Kidney epithelial cell (primary cell): ENCODE data around the gene LRTM2. TPM values are rescaled to one million over a fixed set of nuclear protein-coding genes. Genes with fewer than 3 reads are reported as not detected.

Experiments
- DNase-seq: peaks from one replicate; pipeline ENCODE4 v3.0.0-alpha.2; 2010; ENCODE audit warnings: low read depth
- H3K27me3 ChIP-seq: 2 replicates; pipeline ENCODE4 v1.6.0; 2011; ENCODE audit warnings: low read length; ENCODE audit not compliant: control insufficient read depth, insufficient read depth
- H3K36me3 ChIP-seq: 2 replicates; pipeline ENCODE4 v1.5.1; 2011; ENCODE audit warnings: low read length; ENCODE audit not compliant: control insufficient read depth, insufficient read depth
- H3K4me3 ChIP-seq: 2 replicates; pipeline ENCODE4 v1.5.1; 2011; ENCODE audit warnings: low read depth, mild to moderate bottlenecking, control low read depth, low read length
- CTCF ChIP-seq: IDR thresholded peaks from 2 replicates; pipeline ENCODE4 v1.5.1; 2011; ENCODE audit warnings: mild to moderate bottlenecking, moderate library complexity, low read length, control low read depth, inconsistent platforms; ENCODE audit not compliant: insufficient read depth, poor library complexity, severe bottlenecking
- total RNA-seq: library from RNA; depleted of rRNA; stranded (reverse); fragments of >200 nt; gene quantifications from 2 replicates; pipeline ENCODE4 v1.2.3, GENCODE V29; 2015

LRTM2 gene
- total RNA-seq, 1 donor from 2014 or later, result not detected

- TF ChIP-seq CTCF, result no peak
- no peak for DNase-seq
- no peaks in the 10 kb centered on the region for H3K36me3 ChIP-seq
- H3K27me3 ChIP-seq, result peaks cover 8% of the 10 kb centered on the region
- no peak overlapping the region for H3K4me3 ChIP-seq
Measured at GRCh38 chr12:1863823-1864222, 43.5 kb downstream of the LRTM2 start.

- DNase-seq, result no peak
- Histone ChIP-seq H3K4me3 (no peak overlapping the region), H3K36me3 (no peaks in the 10 kb centered on the region), H3K27me3 (peaks cover 8% of the 10 kb centered on the region)
- TF ChIP-seq CTCF, result no peak
Measured at GRCh38 chr12:1864456-1864855, 44.1 kb downstream of the LRTM2 start.

- no peak for DNase-seq
- H3K27me3 ChIP-seq, result peaks cover 8% of the 10 kb centered on the region
- no peaks in the 10 kb centered on the region for H3K36me3 ChIP-seq
- no peak overlapping the region for H3K4me3 ChIP-seq
- no peak for TF ChIP-seq CTCF
Measured at GRCh38 chr12:1864867-1865266, 44.5 kb downstream of the LRTM2 start.

GRCh38 chr12:1865284-1865866, 45.0 kb downstream of the LRTM2 start:
- DNase-seq, result no peak
- no peak overlapping the region for H3K4me3 ChIP-seq
- peaks cover 8% of the 10 kb centered on the region for H3K27me3 ChIP-seq
- H3K36me3 ChIP-seq, result no peaks in the 10 kb centered on the region
- TF ChIP-seq CTCF, result no peak

GRCh38 chr12:1869145-1869544, 48.8 kb downstream of the LRTM2 start:
- Histone ChIP-seq H3K4me3 (no peak overlapping the region), H3K27me3 (peaks cover 10% of the 10 kb centered on the region), H3K36me3 (no peaks in the 10 kb centered on the region)
- no peak for TF ChIP-seq CTCF
- no peak for DNase-seq

GRCh38 chr12:1870086-1870485, 49.7 kb downstream of the LRTM2 start:
- Histone ChIP-seq H3K27me3 (peaks cover 6% of the 10 kb centered on the region), H3K4me3 (no peak overlapping the region), H3K36me3 (no peaks in the 10 kb centered on the region)
- no peak for DNase-seq
- TF ChIP-seq CTCF, result no peak
